IMR-90 (cell line): Measurements from ENCODE around the gene SLC19A1. TPM values are rescaled to one million over a fixed set of nuclear protein-coding genes. Genes with fewer than 3 reads are reported as not detected.
"Not testable (repeated sequence)": the region's sequence is repeated elsewhere in the genome, so short reads cannot be mapped to it uniquely, and the experiment has no call there.

Experiments used
- ATAC-seq: fragments of 200-7000 bp; cut with Tn5 transposase; 2 replicates; pipeline ENCODE4 v1.9.1; 2020; ENCODE audit warnings: low read depth, mild to moderate bottlenecking, moderate library complexity
- BruUV-seq: library from RNA; stranded (reverse); fragments of 400-500 nt; replicated peaks from 2 replicates; lab custom pipeline; 2021; lab: Mats Ljungman, UMichigan
- CTCF ChIA-PET: fragments of 300-600 bp; formaldehyde crosslinking; extraction: SDS; loops from one replicate; lab custom pipeline; 2021; ENCODE audit warnings: antibody characterized with exemption; lab: Yijun Ruan, JAX
- POLR2A ChIA-PET: fragments of 300-600 bp; sonication (Branson Sonifier 250); formaldehyde crosslinking; loops from one replicate; lab custom pipeline; 2022; ENCODE audit warnings: antibody characterized with exemption; ENCODE audit not compliant: unreplicated experiment; lab: Charles Lee
- DNase-seq: peaks from one replicate; pipeline ENCODE4 v3.0.0; 2013
- H2AFZ ChIP-seq: replicated peaks from 2 replicates; pipeline ENCODE3; 2013; ENCODE audit warnings: low read length, mild to moderate bottlenecking; ENCODE audit not compliant: poor library complexity
- H2AK5ac ChIP-seq: 2 replicates; pipeline ENCODE4 v1.6.1; 2013; ENCODE audit warnings: low read depth, low read length, inconsistent platforms
- H2AK9ac ChIP-seq: replicated peaks from 2 replicates; pipeline ENCODE3; 2013; ENCODE audit warnings: mild to moderate bottlenecking, low read depth, low read length, moderate library complexity; ENCODE audit not compliant: poor library complexity
- H2BK120ac ChIP-seq: 2 replicates; pipeline ENCODE4 v1.6.1; 2013; ENCODE audit warnings: low read depth, low read length, inconsistent platforms
- H2BK15ac ChIP-seq: 3 replicates; pipeline ENCODE4 v1.6.1; 2013; ENCODE audit warnings: low read depth, low read length, inconsistent platforms
- H2BK20ac ChIP-seq: 2 replicates; pipeline ENCODE4 v1.6.1; 2013; ENCODE audit warnings: low read depth, mild to moderate bottlenecking, inconsistent platforms, low read length, moderate library complexity
- H2BK5ac ChIP-seq: 2 replicates; pipeline ENCODE4 v1.6.1; 2013; ENCODE audit warnings: mild to moderate bottlenecking, low read depth, low read length, inconsistent platforms; ENCODE audit not compliant: poor library complexity, severe bottlenecking
- H3K14ac ChIP-seq: replicated peaks from 2 replicates; pipeline ENCODE4 v1.6.1; 2013; ENCODE audit warnings: low read depth, low read length, inconsistent platforms
- H3K18ac ChIP-seq: 2 replicates; pipeline ENCODE4 v1.6.1; 2013; ENCODE audit warnings: low read depth, low read length, control low read depth
- H3K23ac ChIP-seq: 2 replicates; pipeline ENCODE4 v1.6.1; 2013; ENCODE audit warnings: low read depth, low read length, inconsistent platforms
- H3K27ac ChIP-seq: 2 replicates; pipeline ENCODE4 v1.5.1; 2013; ENCODE audit warnings: mild to moderate bottlenecking, control low read depth, low read length; ENCODE audit not compliant: insufficient read depth
- H3K27me3 ChIP-seq: 2 replicates; pipeline ENCODE4 v1.6.1; 2013; ENCODE audit warnings: low read length; ENCODE audit not compliant: control insufficient read depth, insufficient read depth
- H3K36me3 ChIP-seq: 2 replicates; pipeline ENCODE4 v1.6.1; 2013; ENCODE audit warnings: low read length, mixed read lengths; ENCODE audit not compliant: control insufficient read depth, insufficient read depth
- H3K4ac ChIP-seq: 2 replicates; pipeline ENCODE4 v1.6.1; 2013; ENCODE audit warnings: low read depth, low read length, inconsistent platforms
- H3K4me1 ChIP-seq: 2 replicates; pipeline ENCODE4 v1.6.1; 2013; ENCODE audit warnings: low read length, mixed read lengths; ENCODE audit not compliant: control insufficient read depth, insufficient read depth
- H3K4me2 ChIP-seq: 2 replicates; pipeline ENCODE4 v1.6.1; 2013; ENCODE audit warnings: low read depth, mild to moderate bottlenecking, control low read depth, low read length, moderate library complexity
- H3K4me3 ChIP-seq: 2 replicates; pipeline ENCODE4 v1.5.1; 2013; ENCODE audit warnings: low read depth, mild to moderate bottlenecking, control low read depth, low read length, moderate library complexity; ENCODE audit not compliant: insufficient read depth
- H3K56ac ChIP-seq: 2 replicates; pipeline ENCODE4 v1.6.1; 2013; ENCODE audit warnings: low read length, inconsistent platforms; ENCODE audit not compliant: insufficient read depth; ENCODE audit errors: extremely low read depth
- H3K79me1 ChIP-seq, 2 experiments: 2 replicates each; pipeline ENCODE4 v1.6.1; 2013; ENCODE audit warnings: low read length in 2 of 2, inconsistent platforms in 1 of 2, low read depth in 1 of 2
- H3K9ac ChIP-seq: 2 replicates; pipeline ENCODE4 v1.6.1; 2013; ENCODE audit warnings: low read depth, low read length, control low read depth
- H3K9me1 ChIP-seq: 2 replicates; pipeline ENCODE4 v1.6.1; 2013; ENCODE audit warnings: low read length, inconsistent platforms; ENCODE audit not compliant: insufficient read depth
- H3K9me3 ChIP-seq: 2 replicates; pipeline ENCODE4 v1.6.1; 2013; ENCODE audit warnings: low read length; ENCODE audit not compliant: control insufficient read depth, insufficient read depth
- H4K20me1 ChIP-seq: 2 replicates; pipeline ENCODE4 v1.6.1; 2013; ENCODE audit warnings: low read length, inconsistent platforms; ENCODE audit not compliant: insufficient read depth
- H4K5ac ChIP-seq: 2 replicates; pipeline ENCODE4 v1.6.1; 2013; ENCODE audit warnings: mild to moderate bottlenecking, low read depth, low read length, control low read depth
- H4K8ac ChIP-seq, 2 experiments: 2 replicates each; pipeline ENCODE4 v1.6.1; 2013; ENCODE audit warnings: low read depth in 2 of 2, low read length in 2 of 2, control low read depth in 1 of 2, inconsistent platforms in 1 of 2
- H4K91ac ChIP-seq: 2 replicates; pipeline ENCODE4 v1.6.1; 2013; ENCODE audit warnings: low read depth, low read length, inconsistent platforms; ENCODE audit not compliant: insufficient read depth
- CTCF ChIP-seq: conservative IDR thresholded peaks from 2 replicates; pipeline ENCODE4 v1.5.1; 2012; ENCODE audit warnings: mild to moderate bottlenecking, low read depth, low read length, improper control_type of control experiment
- MAFK ChIP-seq: IDR thresholded peaks from 2 replicates; pipeline ENCODE4 v1.6.1; 2012; ENCODE audit warnings: low read depth, low read length, improper control_type of control experiment
- MXI1 ChIP-seq: IDR thresholded peaks from 2 replicates; pipeline ENCODE4 v1.6.1; 2012; ENCODE audit warnings: low read depth, mild to moderate bottlenecking, low read length, moderate library complexity, borderline replicate concordance
- RAD21 ChIP-seq: IDR thresholded peaks from 2 replicates; pipeline ENCODE4 v1.6.1; 2012; ENCODE audit warnings: low read length, improper control_type of control experiment
- RFX5 ChIP-seq: IDR thresholded peaks from 2 replicates; pipeline ENCODE4 v1.8.0; 2012; ENCODE audit warnings: low read depth, mild to moderate bottlenecking, low read length, moderate library complexity
- SMC3 ChIP-seq: fragments of 150-350 bp; IDR thresholded peaks from 2 replicates; pipeline ENCODE4 v1.6.1; 2016; ENCODE audit warnings: low read depth, mild to moderate bottlenecking, antibody characterized with exemption, low read length, moderate library complexity
- WGBS, 2 experiments: methylation state at CpG; one replicate each; pipeline versions ENCODE4 v1.1.5 to v1.1.7; 2013; ENCODE audit warnings: missing lambda C conversion rate in 2 of 2; ENCODE audit not compliant: insufficient read length in 1 of 2; ENCODE audit errors: extremely low coverage in 2 of 2; 5-methylcytosine and 5-hydroxymethylcytosine counted together
- dilution Hi-C: fragments of 300-500 bp; cut with HindIII; formaldehyde crosslinking; loops from one replicate; pipeline ENCODE4 v1.14.3; 2018; ENCODE audit warnings: low sequenced_read_pairs; ENCODE audit not compliant: unreplicated experiment
- in situ Hi-C: fragments of 300-500 bp; cut with MboI; formaldehyde crosslinking; loops from 3 replicates; pipeline ENCODE4 v1.14.3; 2019; ENCODE audit warnings: low sequenced_read_pairs, inconsistent platforms, mixed read lengths
- intact Hi-C: fragments of 100-400 bp; cut with micrococcal nuclease; formaldehyde crosslinking; loops from 2 replicates; pipeline ENCODE4 v1.10.0; 2022
- polyA plus RNA-seq, 3 experiments: library from polyadenylated mRNA; depleted of rRNA; stranded (reverse); fragments of >200 nt; gene quantifications; 2 replicates each; pipeline ENCODE4 v1.2.3, GENCODE V29; 2012; ENCODE audit warnings: low replicate concordance in 1 of 3
- total RNA-seq: library from RNA; depleted of rRNA; stranded (reverse); fragments of >200 nt; gene quantifications from 2 replicates; pipeline ENCODE4 v1.2.3, GENCODE V29; 2012

Gene SLC19A1
- total and polyA plus RNA-seq, 2 of the 4 experiments (the other 2 are of a cell fraction) = 2.2 to 16.2 TPM

- H2BK5ac ChIP-seq = no peak overlapping the region
- H3K9me3 ChIP-seq = no peaks in the 10 kb centered on the region
- H3K9me1 ChIP-seq = peaks cover 7% of the 10 kb centered on the region; the same call in 1 of the 2 replicates
- no peak overlapping the region for H3K9ac ChIP-seq
- POLR2A ChIA-PET = no interaction called here
- no peak overlapping the region for H2AFZ ChIP-seq
- dilution Hi-C loops = no loop called here
- WGBS, 2 experiments = 98% methylated on average over 11 of the region's 22 CpGs; no CpG with 5 or more reads in 1 of the 2 experiments
- peaks cover 39% of the 10 kb centered on the region for H3K36me3 ChIP-seq
- in situ Hi-C loops = no loop called here
- H4K20me1 ChIP-seq = no peaks in the 10 kb centered on the region; the same call in 1 of the 2 replicates
- BruUV-seq = no TSS peak
- ATAC-seq = no peak
- H3K18ac ChIP-seq = no peak overlapping the region
- TF ChIP-seq CTCF (no peak), MXI1 (no peak), RAD21 (no peak), MAFK (no peak), RFX5 (no peak), SMC3 (no peak)
- H3K4me1 ChIP-seq = no peaks in the 10 kb centered on the region
- no peak overlapping the region for H2BK20ac ChIP-seq
- no peak overlapping the region for H3K4ac ChIP-seq
- no peak overlapping the region for H2AK9ac ChIP-seq
- H2BK15ac ChIP-seq = no peak overlapping the region
- H3K23ac ChIP-seq = no peak overlapping the region
- DNase-seq = no peak
- no peak overlapping the region for H2AK5ac ChIP-seq
- no peak overlapping the region for H2BK120ac ChIP-seq
- H3K56ac ChIP-seq = no peak overlapping the region
- H4K5ac ChIP-seq = no peak overlapping the region
- no peak overlapping the region for H3K27ac ChIP-seq
- peaks cover 0 to 8% of the 10 kb centered on the region in 2 experiments; a peak in 1 of 4 replicates for H3K79me1 ChIP-seq
- H3K4me2 ChIP-seq = no peak overlapping the region
- no peak overlapping the region for H3K14ac ChIP-seq
- no peak overlapping the region for H4K8ac ChIP-seq
- no peaks in the 10 kb centered on the region for H3K27me3 ChIP-seq
- intact Hi-C loops = no loop called here
- H3K4me3 ChIP-seq = no peak overlapping the region
- CTCF ChIA-PET = no interaction called here
- H4K91ac ChIP-seq = no peak overlapping the region
Measured at GRCh38 chr21:45504021-45504515, 38.2 kb downstream of the SLC19A1 start.

GRCh38 chr21:45503226-45503625 lies 39.0 kb downstream of the SLC19A1 start:
- WGBS, 2 experiments = no CpG with 5 or more reads among the region's 4 CpGs

More at GRCh38 chr21:45503226-45503625, 39.0 kb downstream of the SLC19A1 start:
- H3K79me1 ChIP-seq, H2BK5ac ChIP-seq, BruUV-seq, H4K91ac ChIP-seq, dilution Hi-C loops, H2BK15ac ChIP-seq, H3K4me2 ChIP-seq, H3K4ac ChIP-seq, H3K9me1 ChIP-seq, DNase-seq, intact Hi-C loops, H3K9me3 ChIP-seq, H3K27ac ChIP-seq, CTCF ChIA-PET, in situ Hi-C loops, H3K9ac ChIP-seq, H2BK20ac ChIP-seq, H3K56ac ChIP-seq, H3K27me3 ChIP-seq, H4K20me1 ChIP-seq, H4K5ac ChIP-seq, H4K8ac ChIP-seq, H3K18ac ChIP-seq, POLR2A ChIA-PET, H2AFZ ChIP-seq, H2BK120ac ChIP-seq, H3K14ac ChIP-seq, H2AK5ac ChIP-seq, H3K4me3 ChIP-seq, H3K4me1 ChIP-seq, ATAC-seq, H2AK9ac ChIP-seq, H3K23ac ChIP-seq: not testable (repeated sequence)
- H3K36me3 ChIP-seq = peaks cover 44% of the 10 kb centered on the region
